Anterior cingulate cortex (tissue), 58 donors: Measurements from ENCODE around the gene IBA57.

Experiments
- DNase-seq, 58 donors: peaks; one replicate each; lab custom pipeline; 2025; lab: John Stamatoyannopoulos, UW

Gene IBA57

DNA sequence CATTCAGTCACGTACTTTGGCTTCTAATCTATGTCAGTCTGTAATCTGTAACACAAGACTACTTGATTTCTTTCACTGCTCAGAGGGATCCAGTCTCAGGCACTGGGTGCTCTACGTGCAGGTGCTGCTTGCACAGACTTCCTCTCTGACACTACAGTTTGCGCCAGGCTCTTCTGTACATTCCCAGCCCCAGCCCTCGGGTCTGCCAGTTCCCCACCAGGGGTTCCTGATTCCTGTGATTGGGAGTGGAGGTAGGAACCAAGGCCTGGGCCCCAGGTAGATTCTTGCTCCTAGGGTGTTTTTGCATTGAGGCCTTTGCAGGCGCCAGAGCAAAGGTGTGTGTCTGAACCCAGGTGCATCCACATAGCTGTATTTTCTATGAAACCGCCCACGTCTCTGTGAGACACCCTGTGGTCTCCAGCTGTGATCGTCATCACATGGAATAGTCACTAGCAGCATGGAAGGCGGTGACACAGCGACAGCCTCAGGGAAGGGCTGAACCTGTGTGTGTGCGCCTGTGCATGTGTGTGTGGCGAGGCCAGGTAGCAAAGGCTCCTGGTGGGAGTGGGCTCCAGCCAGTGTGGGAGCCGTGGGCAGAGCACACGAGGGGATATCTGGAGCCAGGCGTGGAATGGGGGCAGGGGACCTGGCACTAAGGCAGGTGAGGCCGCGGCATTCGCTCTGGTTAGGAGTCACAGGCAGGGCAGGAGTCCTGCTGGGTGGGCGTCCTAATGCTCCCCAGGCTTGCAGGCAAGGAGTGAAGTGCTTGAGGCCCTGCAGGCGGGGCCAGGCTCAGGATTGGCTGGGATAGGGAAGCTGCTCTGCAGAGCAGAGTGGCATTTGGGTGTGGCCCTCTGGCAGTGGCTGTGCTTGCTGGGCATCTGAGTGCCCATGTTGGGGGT is 10.7 kb upstream of the IBA57 start:
- DNase-seq: no peak

DNA sequence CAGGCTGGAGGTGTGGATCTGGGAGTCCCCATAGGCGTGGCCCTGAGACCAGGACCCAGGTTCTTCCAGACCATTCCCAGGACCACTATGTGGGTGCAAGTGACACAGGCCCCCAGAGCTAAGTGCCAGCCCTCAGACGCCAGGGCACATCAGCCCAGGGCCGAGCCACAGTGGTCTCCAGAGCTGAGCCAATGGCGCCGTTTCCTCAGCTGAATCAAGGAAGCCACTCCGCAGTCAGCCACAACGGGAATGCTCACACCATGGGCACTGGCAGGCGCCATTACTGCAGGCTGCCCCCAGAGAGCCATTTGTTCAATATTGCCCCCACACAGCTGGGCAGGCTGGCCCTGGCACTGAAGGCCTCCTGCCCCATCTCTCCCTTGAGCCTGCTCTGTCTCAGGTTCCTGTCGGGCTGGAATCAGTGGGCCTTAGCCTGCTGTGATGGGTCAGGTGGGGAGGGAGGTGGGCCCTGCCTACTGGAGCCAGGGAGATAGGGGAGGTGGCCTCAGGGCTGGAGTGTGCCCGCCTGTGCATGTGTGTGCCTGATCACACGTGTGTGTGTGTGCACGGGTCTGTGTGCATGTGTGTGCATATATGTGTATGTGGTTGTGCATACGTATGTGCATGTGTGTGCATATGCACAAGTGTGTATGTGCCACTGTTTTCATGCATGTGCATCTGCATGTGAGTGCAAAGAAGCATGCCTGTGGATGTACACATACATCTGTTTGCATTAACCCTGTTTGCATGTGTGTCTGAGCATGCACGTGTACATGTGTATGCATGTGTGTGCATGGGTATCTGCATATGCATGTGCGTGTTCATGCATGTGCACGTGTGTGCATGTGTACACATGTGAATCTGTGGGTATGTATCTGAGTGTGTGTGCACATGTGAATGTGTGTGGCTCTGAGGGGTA is 9.7 kb upstream of the IBA57 start:
- DNase-seq: no peak

GRCh38 chr1:228156515-228156881 is 9.1 kb upstream of the IBA57 start:
- no peak for DNase-seq

DNA sequence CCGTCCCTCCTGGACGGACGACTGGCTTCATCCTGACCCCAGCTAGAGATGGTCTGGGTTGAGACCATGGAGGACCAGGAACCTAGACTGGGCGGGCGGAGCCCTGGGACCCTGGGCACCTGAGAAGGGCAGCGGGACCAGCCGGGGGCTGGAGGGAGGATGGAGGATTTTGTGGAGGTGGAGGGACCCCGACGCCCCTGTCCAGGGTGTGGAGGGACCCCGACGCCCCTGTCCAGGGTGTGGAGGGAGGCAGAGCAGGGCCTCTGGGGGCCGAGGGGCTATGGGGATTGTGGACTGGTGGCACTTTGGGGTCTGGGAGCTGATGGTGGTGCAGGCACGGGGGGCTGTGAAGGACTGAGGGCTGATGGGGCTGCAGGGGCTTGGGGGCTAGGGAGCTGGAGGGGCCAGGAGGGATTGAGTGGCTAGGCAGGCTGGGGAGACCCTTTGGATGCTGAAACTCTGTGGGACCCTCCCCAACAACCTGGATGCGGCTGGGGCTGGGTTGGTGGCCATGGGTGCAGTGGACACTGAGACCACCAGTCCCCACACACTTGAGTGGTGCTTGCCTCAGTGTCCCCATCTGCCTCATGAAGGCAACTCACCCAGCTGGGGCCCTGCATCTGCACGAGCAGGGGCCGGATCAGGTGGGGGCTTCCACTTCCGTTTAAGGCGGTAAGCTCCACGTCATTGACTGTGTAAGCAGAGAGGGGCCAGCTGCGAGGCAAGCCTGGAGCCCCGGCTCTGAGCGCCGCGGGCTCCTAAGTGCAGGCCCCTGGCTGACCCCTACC is 8.5 kb upstream of the IBA57 start:
- no peak for DNase-seq

DNA sequence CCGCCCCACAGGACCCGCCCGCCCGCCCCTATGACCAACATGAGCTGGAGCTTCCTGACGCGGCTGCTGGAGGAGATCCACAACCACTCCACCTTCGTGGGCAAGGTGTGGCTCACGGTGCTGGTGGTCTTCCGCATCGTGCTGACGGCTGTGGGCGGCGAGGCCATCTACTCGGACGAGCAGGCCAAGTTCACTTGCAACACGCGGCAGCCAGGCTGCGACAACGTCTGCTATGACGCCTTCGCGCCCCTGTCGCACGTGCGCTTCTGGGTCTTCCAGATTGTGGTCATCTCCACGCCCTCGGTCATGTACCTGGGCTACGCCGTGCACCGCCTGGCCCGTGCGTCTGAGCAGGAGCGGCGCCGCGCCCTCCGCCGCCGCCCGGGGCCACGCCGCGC is 7.9 kb upstream of the IBA57 start:
- DNase-seq: no peak

GRCh38 chr1:228158151-228159007 is 7.2 kb upstream of the IBA57 start:
- no peak for DNase-seq

DNA sequence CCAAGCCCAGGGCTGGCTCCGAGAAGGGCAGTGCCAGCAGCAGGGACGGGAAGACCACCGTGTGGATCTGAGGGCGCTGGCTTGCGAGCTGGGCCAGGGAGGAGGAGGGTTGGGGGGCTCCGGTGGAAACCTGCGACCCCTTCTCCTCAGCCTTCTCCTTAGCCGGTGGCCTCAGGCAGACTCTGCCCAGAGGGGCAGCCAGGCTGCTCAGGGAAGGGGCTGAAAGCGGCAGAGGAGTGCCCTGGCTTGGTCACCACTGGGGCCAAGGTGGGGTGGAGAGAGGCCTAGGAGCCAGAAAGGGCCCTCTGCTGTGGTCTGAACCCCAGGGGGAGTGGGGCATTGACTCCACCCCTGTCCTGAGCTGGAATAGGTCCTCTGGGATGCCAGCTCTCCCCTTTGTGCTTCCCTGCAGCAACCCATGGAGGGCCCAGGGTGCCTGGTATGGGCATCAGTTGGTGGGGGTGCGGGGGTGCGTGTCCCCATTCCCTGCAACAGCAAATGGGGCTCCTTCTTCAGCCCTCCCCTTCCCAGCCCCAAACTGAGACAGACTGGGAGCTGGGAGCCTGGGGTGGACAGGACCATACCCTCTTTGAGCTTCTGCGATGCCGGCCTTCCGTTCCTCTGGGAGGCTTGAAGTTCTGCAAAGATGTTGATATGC is 6.5 kb upstream of the IBA57 start:
- no peak for DNase-seq

- DNase-seq: no peak
Measured at GRCh38 chr1:228160201-228160761, 5.3 kb upstream of the IBA57 start.

DNA sequence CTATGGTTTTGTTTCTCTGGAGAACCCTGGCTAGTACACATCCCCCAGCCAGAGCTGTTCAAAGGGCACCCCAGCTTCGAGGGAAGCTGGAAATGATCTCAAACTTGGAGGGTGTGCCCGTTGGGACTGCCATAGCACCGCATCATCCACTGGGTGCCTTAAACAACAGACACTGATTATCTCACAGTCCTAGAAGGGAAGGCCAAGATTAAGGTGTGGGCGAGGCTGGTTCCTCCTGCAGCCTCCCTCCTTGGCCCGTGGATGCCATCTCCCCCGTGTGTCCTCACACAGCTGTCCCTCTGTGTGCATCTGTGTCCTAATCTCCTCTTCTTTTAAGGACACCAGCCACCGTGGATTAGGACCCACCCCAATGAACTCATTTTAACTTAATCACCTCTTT is 4.2 kb upstream of the IBA57 start:
- DNase-seq: no peak

- DNase-seq: no peak
Measured at GRCh38 chr1:228161866-228162265, 3.7 kb upstream of the IBA57 start.

DNA sequence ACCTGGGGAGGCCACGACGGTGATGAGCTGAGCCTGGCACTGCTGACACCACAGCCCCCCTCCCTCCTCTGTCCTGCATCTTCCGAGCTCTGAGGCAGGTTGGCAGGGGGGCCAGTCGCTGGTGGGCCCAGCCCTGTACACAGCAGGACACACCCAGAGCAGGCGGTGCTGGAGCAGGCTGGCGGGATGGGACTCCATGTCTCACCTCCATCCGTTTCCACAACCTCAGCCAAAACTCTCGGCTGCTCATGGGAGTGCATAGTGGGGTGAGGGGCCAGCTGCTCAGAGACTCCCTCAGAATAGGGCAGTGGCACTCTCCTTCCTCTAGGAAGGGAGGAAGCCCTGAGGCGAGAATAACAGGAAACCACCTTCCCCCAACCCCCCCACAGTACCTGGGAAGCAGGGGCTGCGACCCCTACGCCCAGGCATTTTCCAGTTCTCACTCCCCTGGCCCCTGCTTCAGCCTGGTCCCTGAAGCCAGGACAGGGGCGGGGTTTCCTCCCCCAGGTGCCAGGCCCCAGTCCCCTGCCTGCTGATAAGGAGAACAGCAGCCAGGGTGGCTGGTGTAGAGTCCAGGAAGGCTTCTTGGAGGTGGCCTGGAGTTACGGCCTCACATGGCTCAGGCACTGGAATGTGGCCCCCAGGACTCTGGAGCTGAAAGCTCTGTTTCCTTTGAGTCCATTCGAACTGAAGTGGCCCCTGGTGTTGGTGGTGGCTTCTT is 3.2 kb upstream of the IBA57 start:
- no peak for DNase-seq

DNA sequence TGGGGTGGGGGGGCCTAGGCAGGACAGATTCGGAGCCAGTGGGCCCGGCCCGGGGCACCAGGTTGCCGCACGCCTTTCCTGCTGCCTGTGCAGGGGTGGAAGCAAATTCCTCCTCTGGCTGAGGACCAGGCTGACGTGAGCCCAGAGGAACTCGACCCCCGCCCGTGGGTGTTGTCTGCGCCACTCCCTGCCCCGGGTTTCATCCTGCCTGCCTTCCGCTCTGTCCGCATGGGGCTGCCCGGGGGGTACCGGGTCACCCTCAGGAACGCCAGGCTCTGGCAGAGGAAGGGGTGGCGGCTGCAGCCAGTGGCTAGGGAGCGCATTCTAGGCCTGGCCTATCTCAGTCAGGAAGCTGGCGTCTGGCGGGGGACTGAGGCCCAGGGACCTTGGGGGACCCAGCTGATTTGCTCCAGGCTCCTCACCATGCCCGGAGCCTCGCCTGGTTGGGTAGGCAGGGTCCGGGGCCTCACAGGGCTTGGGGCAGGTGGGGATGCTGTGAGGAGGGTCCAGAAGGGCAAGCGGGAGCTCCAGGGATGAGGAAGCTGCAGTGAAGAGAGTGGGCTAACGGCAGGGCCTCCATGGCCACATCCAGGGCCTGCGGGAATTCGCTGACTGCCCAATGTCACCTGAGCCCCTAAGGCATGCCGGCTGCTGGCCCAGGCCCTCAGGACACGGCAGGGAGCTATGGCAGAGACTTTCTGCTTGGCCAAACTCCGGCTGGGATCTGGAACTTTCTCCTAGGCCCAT is 2.4 kb upstream of the IBA57 start:
- DNase-seq: no peak

DNA sequence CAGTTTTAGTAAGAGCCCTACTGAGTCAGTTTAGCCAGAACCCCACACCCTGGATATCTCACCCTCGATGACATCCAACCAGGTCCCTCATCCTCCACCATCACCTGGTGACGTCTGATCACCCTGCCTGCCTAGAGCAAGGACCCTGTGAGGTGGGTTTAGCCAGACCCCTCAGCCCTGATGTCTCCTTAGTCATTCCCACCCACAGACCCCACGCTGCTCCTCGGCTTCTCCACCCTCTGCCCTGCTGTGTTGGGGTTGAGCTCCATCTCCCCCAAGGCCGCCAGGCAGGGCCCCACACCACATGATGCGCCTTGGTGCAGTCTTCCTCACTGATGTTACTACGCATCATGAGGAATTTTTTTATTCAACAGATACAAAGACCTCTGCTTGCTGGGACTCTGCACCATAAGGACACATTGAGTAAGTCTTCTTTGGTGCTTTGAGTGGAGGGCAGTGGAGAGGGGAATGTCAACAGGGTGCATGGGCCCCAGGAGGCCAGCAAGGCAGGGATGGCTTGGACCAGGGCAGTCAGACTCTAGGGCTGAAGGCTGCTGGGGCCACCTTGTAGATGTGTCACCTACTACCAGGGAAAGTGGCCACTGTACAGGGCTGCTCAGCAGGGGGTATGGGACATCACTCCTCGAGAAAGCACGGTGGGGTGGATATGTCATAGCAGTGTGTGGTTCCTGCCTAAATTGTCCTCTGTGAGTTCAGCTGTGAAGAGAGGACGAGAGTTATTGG is 1.7 kb upstream of the IBA57 start:
- no peak for DNase-seq

- peak in 1 of 58 donors; percentile 10 for DNase-seq
Measured at GRCh38 chr1:228164561-228165371, 838 bp upstream of the IBA57 start.

DNA sequence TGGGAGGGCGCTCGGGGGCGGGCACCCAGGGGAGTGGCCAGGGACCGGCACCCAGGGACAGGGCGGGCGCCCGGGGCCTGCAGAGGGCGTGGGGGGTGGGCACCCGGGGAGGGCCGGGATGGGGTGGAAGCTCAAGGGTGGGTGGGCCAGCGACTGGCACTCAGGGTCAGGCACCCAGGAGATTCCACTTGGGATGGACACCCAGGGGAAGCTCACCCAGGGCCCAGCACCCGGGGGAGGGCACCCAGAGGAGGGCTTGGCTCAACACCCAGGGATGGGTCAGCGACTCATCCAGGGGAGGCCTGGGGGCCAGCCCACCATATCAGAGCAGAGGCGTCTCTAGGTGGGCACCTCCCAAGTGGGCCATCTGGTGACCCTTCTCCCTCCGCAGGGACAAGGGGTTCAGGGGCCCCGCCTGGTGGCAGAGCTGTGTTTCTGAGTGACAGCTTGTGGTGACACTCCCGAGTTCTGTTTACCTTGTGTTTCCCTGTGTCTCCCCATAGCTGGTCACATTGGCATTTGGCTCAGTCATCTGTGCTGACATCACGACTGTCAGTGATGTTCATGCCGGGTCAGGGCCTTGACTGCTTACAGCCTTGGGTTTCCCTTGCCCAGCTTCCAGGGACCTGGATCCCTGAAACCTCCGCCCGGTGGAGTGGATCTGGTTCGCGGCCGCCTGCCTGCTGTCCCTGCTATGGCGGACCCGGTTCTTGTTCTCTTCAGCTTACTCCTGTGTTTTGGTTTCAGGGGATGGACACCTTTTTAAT is 749 bp downstream of the IBA57 start:
- peak in 42 of 58 donors; percentile 42 to 89 (median 67) for DNase-seq
